ENCODE results near the gene WDR18. TPM values are rescaled to one million over a fixed set of nuclear protein-coding genes. Genes with fewer than 3 reads are reported as not detected.

The WDR18 gene
- total RNA-seq, 2 donors from 2014 or later, result 26.5 to 81.5 TPM

DNA sequence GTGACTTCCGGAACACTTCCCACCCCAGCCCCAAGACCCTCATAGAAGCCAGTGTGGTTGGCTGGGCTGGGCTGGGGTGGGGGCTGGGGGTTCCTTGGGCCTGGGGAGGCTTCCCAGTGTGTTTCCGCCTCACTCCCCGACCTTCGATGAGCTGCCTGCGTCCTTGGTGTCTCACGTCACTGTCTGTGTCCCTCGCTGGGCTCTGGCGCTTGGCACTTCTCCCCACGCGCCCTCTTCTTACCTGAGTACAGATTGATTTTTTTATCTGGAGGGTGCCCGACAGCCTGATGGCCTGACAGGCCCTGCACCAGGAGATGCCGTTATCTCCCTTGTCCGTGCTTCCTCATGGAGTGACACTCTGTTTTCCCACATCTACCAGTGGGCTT, 8.5 kb downstream of the WDR18 start:
- H3K4me1 ChIP-seq, result peaks cover 7% of the 10 kb centered on the region
- intact Hi-C loops (cut with DNase I), result no loop called here
- TF ChIP-seq, protein P1, sequence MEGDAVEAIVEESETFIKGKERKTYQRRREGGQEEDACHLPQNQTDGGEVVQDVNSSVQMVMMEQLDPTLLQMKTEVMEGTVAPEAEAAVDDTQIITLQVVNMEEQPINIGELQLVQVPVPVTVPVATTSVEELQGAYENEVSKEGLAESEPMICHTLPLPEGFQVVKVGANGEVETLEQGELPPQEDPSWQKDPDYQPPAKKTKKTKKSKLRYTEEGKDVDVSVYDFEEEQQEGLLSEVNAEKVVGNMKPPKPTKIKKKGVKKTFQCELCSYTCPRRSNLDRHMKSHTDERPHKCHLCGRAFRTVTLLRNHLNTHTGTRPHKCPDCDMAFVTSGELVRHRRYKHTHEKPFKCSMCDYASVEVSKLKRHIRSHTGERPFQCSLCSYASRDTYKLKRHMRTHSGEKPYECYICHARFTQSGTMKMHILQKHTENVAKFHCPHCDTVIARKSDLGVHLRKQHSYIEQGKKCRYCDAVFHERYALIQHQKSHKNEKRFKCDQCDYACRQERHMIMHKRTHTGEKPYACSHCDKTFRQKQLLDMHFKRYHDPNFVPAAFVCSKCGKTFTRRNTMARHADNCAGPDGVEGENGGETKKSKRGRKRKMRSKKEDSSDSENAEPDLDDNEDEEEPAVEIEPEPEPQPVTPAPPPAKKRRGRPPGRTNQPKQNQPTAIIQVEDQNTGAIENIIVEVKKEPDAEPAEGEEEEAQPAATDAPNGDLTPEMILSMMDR (IDR thresholded peaks at IDR 0.05), result no peak
- H3K36me3 ChIP-seq, result no peaks in the 10 kb centered on the region
- DNase-seq, result no peak
- no peak overlapping the region for H3K27ac ChIP-seq
- no peak overlapping the region for H3K4me3 ChIP-seq
- peaks cover 17% of the 10 kb centered on the region for H3K27me3 ChIP-seq
- no peaks in the 10 kb centered on the region for H3K9me3 ChIP-seq
- H3K9ac ChIP-seq (ENCODE audit: low read depth in 2 of 2, low read length in 2 of 2), result no peak overlapping the region

DNA sequence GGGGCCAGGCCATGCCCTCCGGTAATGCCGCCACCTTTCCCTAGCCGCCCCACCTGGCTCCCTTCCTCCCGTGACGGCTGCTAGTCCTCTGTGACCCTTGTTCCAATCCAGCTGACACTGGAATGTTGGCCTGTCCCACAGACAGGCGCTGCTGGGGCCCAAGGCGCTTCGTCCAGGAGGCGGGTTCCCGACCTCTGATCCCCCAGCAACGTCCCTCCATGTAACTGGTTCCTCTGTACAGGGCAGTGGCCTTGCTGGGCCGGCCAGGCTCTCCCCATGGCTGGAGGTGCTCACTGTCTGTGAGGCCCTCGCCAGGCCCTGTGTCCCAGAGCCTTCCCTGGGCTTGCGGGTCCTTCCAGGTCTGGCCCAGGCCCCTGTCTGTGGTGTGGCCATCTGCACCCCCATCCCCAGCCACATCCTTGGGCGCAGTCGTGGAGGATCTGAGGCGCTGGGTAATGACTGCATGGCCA, 9.3 kb downstream of the WDR18 start:
- peaks cover 7% of the 10 kb centered on the region for H3K4me1 ChIP-seq
- no peak overlapping the region for H3K27ac ChIP-seq
- no peaks in the 10 kb centered on the region for H3K9me3 ChIP-seq
- no peak overlapping the region for H3K9ac ChIP-seq (ENCODE audit: low read depth in 2 of 2, low read length in 2 of 2)
- intact Hi-C loops (cut with DNase I), result no loop called here
- DNase-seq, result no peak
- TF ChIP-seq, protein P1 (IDR thresholded peaks at IDR 0.05), result no peak
- peaks cover 22% of the 10 kb centered on the region for H3K27me3 ChIP-seq
- no peak overlapping the region for H3K4me3 ChIP-seq
- H3K36me3 ChIP-seq, result no peaks in the 10 kb centered on the region

DNA sequence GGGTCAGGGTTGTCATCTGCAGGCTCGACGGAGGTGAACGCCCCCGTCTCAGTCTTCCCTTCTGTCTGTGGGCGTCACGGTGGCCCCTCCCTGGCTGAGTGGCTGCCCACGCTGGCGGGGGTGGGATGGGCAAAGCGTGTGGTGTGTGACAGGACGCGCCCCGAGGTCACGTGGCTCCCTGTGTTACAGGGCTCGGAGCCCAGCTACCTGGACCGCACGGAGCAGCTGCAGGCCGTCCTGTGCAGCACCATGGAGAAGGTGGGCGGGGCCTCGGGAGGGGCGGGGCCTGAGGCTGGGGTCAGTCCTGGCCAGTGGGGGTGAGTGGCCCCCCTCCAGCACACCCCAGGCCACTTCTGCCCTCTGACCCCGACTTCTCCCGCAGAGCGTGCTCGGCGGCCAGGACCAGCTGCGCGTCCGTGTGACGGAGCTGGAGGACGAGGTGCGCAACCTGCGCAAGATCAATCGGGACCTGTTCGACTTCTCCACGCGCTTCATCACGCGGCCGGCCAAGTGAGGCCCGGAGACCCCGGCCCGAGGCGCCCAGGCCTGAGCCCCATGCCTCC, 9.8 kb downstream of the WDR18 start:
- H3K27ac ChIP-seq, result no peak overlapping the region
- H3K9ac ChIP-seq (ENCODE audit: low read depth in 2 of 2, low read length in 2 of 2), result no peak overlapping the region
- TF ChIP-seq, protein P1 (IDR thresholded peaks at IDR 0.05), result no peak

DNA sequence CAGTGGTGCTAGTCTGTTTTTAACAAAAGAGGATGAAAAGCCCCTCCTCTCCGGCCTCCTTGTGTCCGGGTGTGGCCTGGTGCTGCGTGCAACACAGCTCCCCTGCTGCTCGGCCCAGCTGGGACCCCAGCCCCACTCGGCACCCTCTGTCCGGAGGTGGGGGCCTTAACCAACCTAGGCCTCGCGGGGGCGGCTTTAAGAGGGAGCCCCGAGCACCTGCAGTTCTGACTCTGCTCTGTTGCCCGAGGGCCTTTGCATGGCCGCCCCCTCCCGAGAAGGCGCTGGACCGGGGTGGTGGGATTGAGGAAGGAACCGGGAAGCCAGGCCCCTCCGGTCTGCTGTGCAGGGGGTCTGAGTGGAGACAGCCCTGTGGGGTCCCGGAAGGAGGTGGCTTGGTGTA, 10.4 kb downstream of the WDR18 start:
- Histone ChIP-seq H3K36me3 (no peaks in the 10 kb centered on the region), H3K27me3 (peaks cover 31% of the 10 kb centered on the region), H3K27ac (no peak overlapping the region), H3K4me1 (peaks cover 7% of the 10 kb centered on the region), H3K9ac (ENCODE audit: low read depth in 2 of 2, low read length in 2 of 2) (no peak overlapping the region), H3K9me3 (no peaks in the 10 kb centered on the region), H3K4me3 (no peak overlapping the region)
- TF ChIP-seq, protein P1 (IDR thresholded peaks at IDR 0.05), result no peak
- intact Hi-C loops (cut with DNase I), result no loop called here
- no peak for DNase-seq

More for the DNA sequence above, 9.8 kb downstream of the WDR18 start:
- no peak for DNase-seq
- intact Hi-C loops (cut with DNase I), result no loop called here
- H3K4me1 ChIP-seq, result peaks cover 7% of the 10 kb centered on the region
- no peak overlapping the region for H3K4me3 ChIP-seq
- peaks cover 25% of the 10 kb centered on the region for H3K27me3 ChIP-seq
- H3K36me3 ChIP-seq, result no peaks in the 10 kb centered on the region
- no peaks in the 10 kb centered on the region for H3K9me3 ChIP-seq

DNA sequence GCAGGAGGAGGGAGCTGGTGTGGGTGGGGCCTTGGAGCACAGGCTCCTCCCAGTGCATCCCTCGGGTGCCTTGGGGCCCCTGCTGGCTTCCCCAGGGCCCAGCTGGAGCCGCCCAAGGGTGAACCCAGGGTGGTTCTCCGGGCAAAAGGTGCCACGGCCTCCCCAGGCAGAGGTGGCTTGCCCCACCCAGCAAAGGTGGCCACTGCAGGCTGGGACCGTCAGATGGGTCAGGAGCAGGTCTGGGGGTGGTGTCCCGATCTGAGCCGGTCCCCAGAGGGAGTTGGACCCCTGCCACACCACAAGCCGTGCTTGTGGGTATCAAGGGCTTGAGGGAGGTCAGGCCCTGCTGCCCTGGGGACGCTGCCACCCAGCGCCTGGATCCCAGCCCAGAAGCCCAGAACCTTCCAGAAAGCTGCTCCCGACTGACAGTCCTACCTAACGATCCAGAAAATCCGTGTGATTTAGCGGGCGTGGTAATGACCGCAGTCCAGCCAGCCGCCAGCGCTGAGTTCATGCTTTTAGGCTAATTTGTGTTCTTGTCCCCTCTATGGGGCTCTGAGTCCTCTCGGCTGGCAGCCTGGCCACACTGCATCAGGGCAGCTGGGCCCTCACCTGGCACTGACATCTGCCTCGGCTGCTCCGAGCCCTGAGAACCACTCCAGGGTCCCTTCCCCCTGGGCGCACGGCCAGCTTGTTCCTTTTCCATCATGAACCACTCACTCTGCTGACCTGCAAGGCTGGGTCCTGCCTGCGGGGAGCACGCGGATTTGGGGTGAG, 11.1 kb downstream of the WDR18 start:
- H3K4me3 ChIP-seq, result no peak overlapping the region
- intact Hi-C loops (cut with DNase I), result no loop called here
- no peak for DNase-seq
- H3K36me3 ChIP-seq, result no peaks in the 10 kb centered on the region
- peaks cover 37% of the 10 kb centered on the region for H3K27me3 ChIP-seq
- H3K27ac ChIP-seq, result no peak overlapping the region
- H3K9me3 ChIP-seq, result no peaks in the 10 kb centered on the region
- H3K9ac ChIP-seq (ENCODE audit: low read depth in 2 of 2, low read length in 2 of 2), result no peak overlapping the region
- H3K4me1 ChIP-seq, result peaks cover 7% of the 10 kb centered on the region
- TF ChIP-seq, protein P1 (IDR thresholded peaks at IDR 0.05), result no peak

Data from colonic mucosa (tissue), 4 donors.